ENCODE data around the gene ZFP3. TPM values are rescaled to one million over a fixed set of nuclear protein-coding genes. Genes with fewer than 3 reads are reported as not detected.
"Not testable (repeated sequence)": the region's sequence is repeated elsewhere in the genome, so short reads cannot be mapped to it uniquely, and the experiment has no call there.

The ZFP3 gene
- total RNA-seq, 1 donor from 2014 or later: 0.83 TPM

GRCh38 chr17:5136580-5137412 lies 58.5 kb downstream of the ZFP3 start:
- not testable (repeated sequence) for ATAC-seq; DNase-seq (ENCODE audit: low spot score)

- DNase-seq (ENCODE audit: low spot score); ATAC-seq: not testable (repeated sequence)
Measured at GRCh38 chr17:5137511-5138197, 59.4 kb downstream of the ZFP3 start.

GRCh38 chr17:5138198-5138544 lies 59.9 kb downstream of the ZFP3 start:
- not testable (repeated sequence) for ATAC-seq; DNase-seq (ENCODE audit: low spot score)

DNA sequence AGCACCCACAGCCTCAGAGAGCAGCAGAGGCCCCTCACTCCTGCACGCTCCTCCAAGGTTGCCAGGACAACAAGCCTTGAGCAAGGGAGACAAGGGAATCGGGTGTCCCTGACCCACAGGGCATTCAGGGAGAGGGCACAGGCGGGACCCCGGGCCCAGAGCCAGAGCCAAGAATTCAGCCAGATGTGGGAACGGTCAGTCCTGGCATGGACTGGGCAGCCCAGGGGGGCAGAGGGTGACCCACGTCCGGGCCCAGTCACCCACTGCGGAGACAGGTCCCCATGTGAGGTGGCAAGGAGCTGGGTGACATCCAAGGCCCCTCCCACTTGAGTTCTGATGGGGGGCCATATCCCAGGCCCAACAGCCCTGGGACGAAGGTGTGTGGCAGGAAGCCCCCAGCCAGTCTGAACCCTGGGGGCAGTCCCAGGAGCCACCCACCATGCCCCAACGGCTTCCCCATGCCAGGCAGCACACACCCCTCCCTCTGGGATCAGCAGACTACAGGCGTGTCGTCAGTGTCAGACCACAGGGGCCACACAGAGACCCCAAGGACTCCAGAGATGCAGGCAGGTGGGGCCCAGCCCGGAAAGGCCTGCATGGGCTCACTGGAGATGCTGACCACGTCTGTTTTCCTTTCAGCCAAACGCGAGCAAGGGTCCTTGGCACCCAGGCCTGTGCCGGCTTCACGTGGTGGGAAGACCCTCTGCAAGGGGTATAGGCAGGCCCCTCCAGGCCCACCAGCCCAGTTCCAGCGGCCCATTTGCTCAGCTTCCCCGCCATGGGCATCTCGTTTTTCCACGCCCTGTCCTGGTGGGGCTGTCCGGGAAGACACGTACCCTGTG lies 60.6 kb downstream of the ZFP3 start:
- no peak for DNase-seq (ENCODE audit: low spot score)
- no peak for ATAC-seq

DNA sequence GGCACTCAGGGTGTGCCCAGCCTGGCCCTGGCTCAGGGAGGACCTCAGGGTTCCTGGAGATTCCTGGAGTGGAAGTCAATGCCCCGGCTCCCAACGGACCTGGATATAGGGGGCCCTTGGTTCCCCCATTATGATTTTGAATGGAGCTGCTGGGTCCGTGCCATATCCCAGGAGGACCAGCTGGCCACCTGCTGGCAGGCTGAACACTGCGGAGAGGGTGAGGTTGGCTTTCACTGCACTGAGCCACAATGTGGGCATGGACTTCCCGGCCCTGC lies 61.1 kb downstream of the ZFP3 start:
- no peak for DNase-seq (ENCODE audit: low spot score)
- ATAC-seq: no peak

- not testable (repeated sequence) for ATAC-seq; DNase-seq (ENCODE audit: low spot score)
Measured at GRCh38 chr17:5142877-5143276, 64.6 kb downstream of the ZFP3 start.

Other genes with a start within 250 kb of the ZFP3 start
- gene MINK1, start 245.1 kb upstream of the ZFP3 start, total RNA-seq: 34.1 TPM
- gene C17orf107, start 178.9 kb upstream of the ZFP3 start, total RNA-seq: 4.1 TPM
- 3.1 TPM for gene CHRNE, start 175.4 kb upstream of the ZFP3 start, total RNA-seq
- not detected for gene GP1BA, start 146.2 kb upstream of the ZFP3 start, total RNA-seq
- 44.7 TPM for gene SLC25A11, start 138.4 kb upstream of the ZFP3 start, total RNA-seq
- gene RNF167, start 138.2 kb upstream of the ZFP3 start, total RNA-seq: 78.9 TPM
- 254 TPM for gene PFN1, start 129.9 kb upstream of the ZFP3 start, total RNA-seq
- gene ENO3, start 127.3 kb upstream of the ZFP3 start, total RNA-seq: 52.7 TPM
- gene SPAG7, start 110.7 kb upstream of the ZFP3 start, total RNA-seq: 20.3 TPM
- gene CAMTA2, start 90.8 kb upstream of the ZFP3 start, total RNA-seq: 17.7 TPM
- gene INCA1, start 80.9 kb upstream of the ZFP3 start, total RNA-seq: 0.88 TPM
- 126 TPM for gene KIF1C, start 80.5 kb upstream of the ZFP3 start, total RNA-seq
- 0.08 TPM for gene SLC52A1, start 43.0 kb upstream of the ZFP3 start, total RNA-seq
- gene ZNF232, start 33.4 kb downstream of the ZFP3 start, total RNA-seq: 5.3 TPM
- 0.08 TPM for gene USP6, start 37.6 kb downstream of the ZFP3 start, total RNA-seq
- gene ZNF594, start 113.4 kb downstream of the ZFP3 start, total RNA-seq: 2.3 TPM
- 2.3 TPM for gene SCIMP, start 156.4 kb downstream of the ZFP3 start, total RNA-seq
- gene RABEP1, start 203.8 kb downstream of the ZFP3 start, total RNA-seq: 16.8 TPM